HEK293T (cell line): ENCODE data around the gene LRP8.

ENCODE experiments used
- ARNT ChIP-seq: fragments of 450-650 bp; IDR thresholded peaks from 2 replicates; pipeline ENCODE4 v1.6.1; 2017; ENCODE audit warnings: mild to moderate bottlenecking
- BHLHE40 ChIP-seq: fragments of 450-650 bp; IDR thresholded peaks from 2 replicates; pipeline ENCODE4 v1.6.1; 2016; ENCODE audit warnings: mild to moderate bottlenecking, moderate library complexity, borderline replicate concordance
- CTBP1 ChIP-seq: fragments of 450-650 bp; IDR thresholded peaks from 2 replicates; pipeline ENCODE4 v1.6.1; 2016; ENCODE audit warnings: borderline replicate concordance
- ELF4 ChIP-seq: fragments of 450-650 bp; IDR thresholded peaks from 2 replicates; pipeline ENCODE4 v1.6.1; 2017; ENCODE audit warnings: antibody characterized with exemption
- FOXA1 ChIP-seq: fragments of 450-650 bp; IDR thresholded peaks from 2 replicates; pipeline ENCODE4 v1.6.1; 2016; ENCODE audit warnings: mild to moderate bottlenecking
- FOXK2 ChIP-seq: fragments of 450-650 bp; IDR thresholded peaks from 2 replicates; pipeline ENCODE4 v1.6.1; 2016; ENCODE audit warnings: mild to moderate bottlenecking
- FOXM1 ChIP-seq: fragments of 450-650 bp; IDR thresholded peaks from 2 replicates; pipeline ENCODE4 v1.6.1; 2017; ENCODE audit warnings: mild to moderate bottlenecking, borderline replicate concordance
- L3MBTL2 ChIP-seq: fragments of 450-650 bp; conservative IDR thresholded peaks from 2 replicates; pipeline ENCODE4 v1.6.1; 2016; ENCODE audit warnings: mild to moderate bottlenecking
- PKNOX1 ChIP-seq: fragments of 450-650 bp; IDR thresholded peaks from 2 replicates; pipeline ENCODE4 v1.6.1; 2016
- SP1 ChIP-seq: fragments of 450-650 bp; IDR thresholded peaks from 2 replicates; pipeline ENCODE4 v1.6.1; 2017
- SUZ12 ChIP-seq: fragments of 450-650 bp; IDR thresholded peaks from 2 replicates; pipeline ENCODE4 v1.6.1; 2016; ENCODE audit warnings: mild to moderate bottlenecking
- TARDBP ChIP-seq: fragments of 450-650 bp; IDR thresholded peaks from 2 replicates; pipeline ENCODE4 v1.6.1; 2016
- ZNF384 ChIP-seq: fragments of 450-650 bp; IDR thresholded peaks from 2 replicates; pipeline ENCODE4 v1.6.1; 2016

DNA sequence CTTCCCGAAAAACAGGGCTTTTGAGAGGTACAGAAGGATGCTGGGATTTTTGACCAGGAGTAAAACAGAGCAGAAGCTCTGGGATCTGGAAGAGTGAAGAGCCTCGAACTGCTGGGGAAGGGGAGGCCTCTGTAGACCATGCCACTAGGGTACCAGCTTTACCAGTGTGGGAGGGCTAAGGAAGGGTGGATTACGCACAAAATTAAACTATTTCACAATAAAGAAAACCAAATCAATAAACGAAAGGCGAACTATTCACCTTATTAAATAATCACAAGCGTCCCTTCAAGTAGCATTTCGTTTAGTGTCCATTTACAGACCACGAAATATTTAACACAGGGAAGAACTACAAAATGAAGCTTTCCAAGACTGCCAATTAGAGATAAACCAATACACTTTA lies 108.2 kb downstream of the LRP8 start:
- no peak for TF ChIP-seq ZNF384
- TF ChIP-seq FOXM1, result no peak
- TF ChIP-seq BHLHE40, result no peak
- TF ChIP-seq ELF4, result no peak
- TF ChIP-seq TARDBP, result no peak
- TF ChIP-seq L3MBTL2, result no peak
- TF ChIP-seq SP1, result no peak
- TF ChIP-seq ARNT, result no peak
- TF ChIP-seq PKNOX1, result no peak
- no peak for TF ChIP-seq SUZ12
- TF ChIP-seq CTBP1, result no peak
- TF ChIP-seq FOXK2, result no peak
- TF ChIP-seq FOXA1, result no peak
